ENCODE measurements around the gene SLC12A5.

The SLC12A5 gene

GRCh38 chr20:46085179-46085851 is 56.3 kb downstream of the SLC12A5 start (continued):
- TF ChIP-seq AEBP2 (tag by site-specific recombination; IDR thresholded peaks at IDR 0.05; ENCODE audit: borderline replicate concordance): no peak
- TF ChIP-seq ZNF677 (tag by site-specific recombination; IDR thresholded peaks at IDR 0.05): no peak
- peak; percentile 92 for TF ChIP-seq ZNF18 (tag by site-specific recombination; IDR thresholded peaks at IDR 0.05)
- TF ChIP-seq ZNF658 (tag by site-specific recombination; IDR thresholded peaks at IDR 0.05): no peak
- no peak for TF ChIP-seq ZNF155 (tag by site-specific recombination; IDR thresholded peaks at IDR 0.05)
- TF ChIP-seq ZNF473 (tag by site-specific recombination; IDR thresholded peaks at IDR 0.05): no peak
- TF ChIP-seq ZBTB10 (tag by site-specific recombination; IDR thresholded peaks at IDR 0.05): 0 out of 2 replicates have a peak, but pooled peaks have one; percentile 53
- peak; percentile 91 for TF ChIP-seq ZFHX2 (tag by site-specific recombination; conservative IDR thresholded peaks at IDR 0.05)
- TF ChIP-seq ZNF37A (tag by site-specific recombination; IDR thresholded peaks at IDR 0.05): no peak
- TF ChIP-seq TRIM28 (IDR thresholded peaks at IDR 0.05; ENCODE audit: borderline replicate concordance, low read length): peak; percentile 75; the same call in 1 of the 2 replicates
- TF ChIP-seq FEZF1 (tag by site-specific recombination; IDR thresholded peaks at IDR 0.05): peak; percentile 92
- peak; percentile 61 for TF ChIP-seq ZBTB20 (tag by site-specific recombination; IDR thresholded peaks at IDR 0.05)
- no peak for TF ChIP-seq ZNF555 (tag by site-specific recombination; conservative IDR thresholded peaks at IDR 0.05)
- peak; percentile 89 for TF ChIP-seq IKZF3 (tag by site-specific recombination; IDR thresholded peaks at IDR 0.05)
- TF ChIP-seq HIC1 (tag by site-specific recombination; IDR thresholded peaks at IDR 0.05): peak; percentile 96
- TF ChIP-seq ZNF114 (tag by site-specific recombination; IDR thresholded peaks at IDR 0.05): no peak
- peak; percentile 94 for TF ChIP-seq ZNF398 (tag by site-specific recombination; IDR thresholded peaks at IDR 0.05)
- TF ChIP-seq ZNF248 (tag by site-specific recombination; IDR thresholded peaks at IDR 0.05): no peak
- no peak for TF ChIP-seq ZNF133 (tag by site-specific recombination; IDR thresholded peaks at IDR 0.05)
- no peak for TF ChIP-seq HOXC10 (CRISPR knock-in tag; IDR thresholded peaks at IDR 0.05)
- 0 out of 2 replicates have a peak, but pooled peaks have one; percentile 32 for TF ChIP-seq ZNF518A (tag by site-specific recombination; conservative IDR thresholded peaks at IDR 0.05; ENCODE audit: low read depth)
- TF ChIP-seq ZFP37 (tag by site-specific recombination; IDR thresholded peaks at IDR 0.05): peak; percentile 67
- TF ChIP-seq ZNF660 (tag by site-specific recombination; IDR thresholded peaks at IDR 0.05): no peak
- TF ChIP-seq ZNF585B (tag by site-specific recombination; IDR thresholded peaks at IDR 0.05): no peak
- no peak for TF ChIP-seq ZNF202 (tag by site-specific recombination; IDR thresholded peaks at IDR 0.05; ENCODE audit: borderline replicate concordance)
